ENCODE measurements around the gene ULK4. TPM values are rescaled to one million over a fixed set of nuclear protein-coding genes. Genes with fewer than 3 reads are reported as not detected.

ULK4 gene
- total RNA-seq, 1 experiment from 2014 or later: 6.3 TPM

DNA sequence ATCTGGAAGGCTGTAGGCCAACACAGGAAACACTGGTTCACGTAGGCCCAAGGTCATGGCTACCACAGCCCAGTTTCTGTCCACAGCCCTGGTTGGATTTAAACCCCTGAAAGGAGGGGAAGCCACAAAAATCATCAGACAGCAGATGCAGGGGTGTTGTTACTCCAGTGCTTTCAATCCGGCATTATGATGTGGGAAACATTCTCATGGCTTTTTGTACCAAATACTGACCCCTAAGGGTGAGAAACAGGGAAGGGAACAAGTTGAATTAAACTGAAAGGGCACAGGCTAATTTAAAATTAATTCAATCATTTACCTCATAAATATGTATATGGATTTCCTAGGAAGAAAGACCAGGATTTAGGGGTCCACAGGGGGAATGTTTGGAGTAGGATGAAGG lies 387.0 kb downstream of the ULK4 start:
- ATAC-seq (no peak), DNase-seq (ENCODE audit: low read depth, low spot score) (no peak)
- BruUV-seq (replicated peaks): no TSS peak
- ChIA-PET POLR2A (no interaction called here), RAD21 (ENCODE audit: low non-redundant PET in 1 of 2, low total read pairs in 2 of 2, uncharacterized antibody in 2 of 2, unreplicated experiment in 2 of 2) (no interaction called here), CTCF (no interaction called here)
- Histone ChIP-seq H3K4me3 (replicated peaks in 1 of 2; ENCODE audit: low read depth in 1 of 2, low read length in 2 of 2) (no peak overlapping the region), H3K79me2 (ENCODE audit: insufficient read depth, low read length) (no peaks in the 10 kb centered on the region), H3K9ac (ENCODE audit: low read length) (no peak overlapping the region), H3K9me3 (ENCODE audit: control insufficient read depth in 1 of 2, insufficient read depth in 1 of 2, low read depth in 1 of 2, low read length in 2 of 2) (no peaks in the 10 kb centered on the region), H4K20me1 (ENCODE audit: insufficient read depth) (no peaks in the 10 kb centered on the region), H3K9me2 (ENCODE audit: insufficient read depth) (no peaks in the 10 kb centered on the region), H2AFZ (ENCODE audit: low read depth, low read length, poor library complexity, severe bottlenecking) (no peak overlapping the region), H3K36me3 (ENCODE audit: control insufficient read depth in 1 of 2, insufficient read depth in 2 of 2, low read length in 2 of 2) (no peaks in the 10 kb centered on the region), H3K4me2 (ENCODE audit: low read length) (no peak overlapping the region), H3K4me1 (ENCODE audit: control insufficient read depth in 1 of 2, insufficient read depth in 2 of 2, low read length in 2 of 2) (peaks cover 1 to 5% of the 10 kb centered on the region in 2 experiments), H3K27me3 (ENCODE audit: insufficient read depth, low read length) (no peaks in the 10 kb centered on the region), H3K27ac (ENCODE audit: low read depth, low read length) (no peak overlapping the region)
- TF ChIP-seq, protein P1, sequence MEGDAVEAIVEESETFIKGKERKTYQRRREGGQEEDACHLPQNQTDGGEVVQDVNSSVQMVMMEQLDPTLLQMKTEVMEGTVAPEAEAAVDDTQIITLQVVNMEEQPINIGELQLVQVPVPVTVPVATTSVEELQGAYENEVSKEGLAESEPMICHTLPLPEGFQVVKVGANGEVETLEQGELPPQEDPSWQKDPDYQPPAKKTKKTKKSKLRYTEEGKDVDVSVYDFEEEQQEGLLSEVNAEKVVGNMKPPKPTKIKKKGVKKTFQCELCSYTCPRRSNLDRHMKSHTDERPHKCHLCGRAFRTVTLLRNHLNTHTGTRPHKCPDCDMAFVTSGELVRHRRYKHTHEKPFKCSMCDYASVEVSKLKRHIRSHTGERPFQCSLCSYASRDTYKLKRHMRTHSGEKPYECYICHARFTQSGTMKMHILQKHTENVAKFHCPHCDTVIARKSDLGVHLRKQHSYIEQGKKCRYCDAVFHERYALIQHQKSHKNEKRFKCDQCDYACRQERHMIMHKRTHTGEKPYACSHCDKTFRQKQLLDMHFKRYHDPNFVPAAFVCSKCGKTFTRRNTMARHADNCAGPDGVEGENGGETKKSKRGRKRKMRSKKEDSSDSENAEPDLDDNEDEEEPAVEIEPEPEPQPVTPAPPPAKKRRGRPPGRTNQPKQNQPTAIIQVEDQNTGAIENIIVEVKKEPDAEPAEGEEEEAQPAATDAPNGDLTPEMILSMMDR (IDR thresholded peaks at IDR 0.05 in 2 of 3, conservative IDR thresholded peaks at IDR 0.05 in 1 of 3; ENCODE audit: borderline replicate concordance in 1 of 3, insufficient read depth in 1 of 3, low read depth in 2 of 3, low read length in 2 of 3): peak; percentile 9 to 32 (median 21); a peak in 2 of 6 replicates
- TF ChIP-seq TCF7L2 (IDR thresholded peaks at IDR 0.05; ENCODE audit: borderline replicate concordance, extremely low read depth, insufficient read depth, insufficient read length): no peak
- TF ChIP-seq RAD21 (IDR thresholded peaks at IDR 0.05; ENCODE audit: low read depth): peak; percentile 43; the same call in 1 of the 2 replicates
- no peak for TF ChIP-seq JUND (IDR thresholded peaks at IDR 0.05)
- TF ChIP-seq FOSL1 (IDR thresholded peaks at IDR 0.05; ENCODE audit: low read depth): no peak
- intact Hi-C loops (cut with micrococcal nuclease): loop anchor here (5.0 kb wide), 1 partner anchor 993 kb away; no protein-coding TSS in a partner anchor

GRCh38 chr3:41573591-41573990 lies 388.3 kb downstream of the ULK4 start:
- H3K79me2 ChIP-seq (ENCODE audit: insufficient read depth, low read length): no peaks in the 10 kb centered on the region
- no peaks in the 10 kb centered on the region for H3K9me2 ChIP-seq (ENCODE audit: insufficient read depth)
- DNase-seq (ENCODE audit: low read depth, low spot score) (no peak), ATAC-seq (no peak)
- POLR2A ChIA-PET: no interaction called here
- H3K27me3 ChIP-seq (ENCODE audit: insufficient read depth, low read length): no peaks in the 10 kb centered on the region
- no peak overlapping the region for H3K9ac ChIP-seq (ENCODE audit: low read length)
- no peak overlapping the region for H3K27ac ChIP-seq (ENCODE audit: low read depth, low read length)
- H4K20me1 ChIP-seq (ENCODE audit: insufficient read depth): no peaks in the 10 kb centered on the region
- no peak overlapping the region for H3K4me3 ChIP-seq (replicated peaks in 1 of 2; ENCODE audit: low read depth in 1 of 2, low read length in 2 of 2)
- RAD21 ChIA-PET (ENCODE audit: low non-redundant PET in 1 of 2, low total read pairs in 2 of 2, uncharacterized antibody in 2 of 2, unreplicated experiment in 2 of 2): no interaction called here
- no peak overlapping the region for H2AFZ ChIP-seq (ENCODE audit: low read depth, low read length, poor library complexity, severe bottlenecking)
- no peaks in the 10 kb centered on the region for H3K9me3 ChIP-seq (ENCODE audit: control insufficient read depth in 1 of 2, insufficient read depth in 1 of 2, low read depth in 1 of 2, low read length in 2 of 2)
- no peaks in the 10 kb centered on the region for H3K36me3 ChIP-seq (ENCODE audit: control insufficient read depth in 1 of 2, insufficient read depth in 2 of 2, low read length in 2 of 2)
- peaks cover 3 to 13% of the 10 kb centered on the region in 2 experiments for H3K4me1 ChIP-seq (ENCODE audit: control insufficient read depth in 1 of 2, insufficient read depth in 2 of 2, low read length in 2 of 2)
- BruUV-seq (replicated peaks): no TSS peak
- intact Hi-C loops (cut with micrococcal nuclease): no loop called here
- CTCF ChIA-PET: no interaction called here
- TF ChIP-seq CBX3 (IDR thresholded peaks at IDR 0.05; ENCODE audit: low read depth) (no peak), SP1 (IDR thresholded peaks at IDR 0.05; ENCODE audit: low read depth) (no peak), ZFX (IDR thresholded peaks at IDR 0.05) (no peak)
- TF ChIP-seq, protein P2, sequence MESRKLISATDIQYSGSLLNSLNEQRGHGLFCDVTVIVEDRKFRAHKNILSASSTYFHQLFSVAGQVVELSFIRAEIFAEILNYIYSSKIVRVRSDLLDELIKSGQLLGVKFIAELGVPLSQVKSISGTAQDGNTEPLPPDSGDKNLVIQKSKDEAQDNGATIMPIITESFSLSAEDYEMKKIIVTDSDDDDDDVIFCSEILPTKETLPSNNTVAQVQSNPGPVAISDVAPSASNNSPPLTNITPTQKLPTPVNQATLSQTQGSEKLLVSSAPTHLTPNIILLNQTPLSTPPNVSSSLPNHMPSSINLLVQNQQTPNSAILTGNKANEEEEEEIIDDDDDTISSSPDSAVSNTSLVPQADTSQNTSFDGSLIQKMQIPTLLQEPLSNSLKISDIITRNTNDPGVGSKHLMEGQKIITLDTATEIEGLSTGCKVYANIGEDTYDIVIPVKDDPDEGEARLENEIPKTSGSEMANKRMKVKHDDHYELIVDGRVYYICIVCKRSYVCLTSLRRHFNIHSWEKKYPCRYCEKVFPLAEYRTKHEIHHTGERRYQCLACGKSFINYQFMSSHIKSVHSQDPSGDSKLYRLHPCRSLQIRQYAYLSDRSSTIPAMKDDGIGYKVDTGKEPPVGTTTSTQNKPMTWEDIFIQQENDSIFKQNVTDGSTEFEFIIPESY (IDR thresholded peaks at IDR 0.05; ENCODE audit: extremely low read depth, insufficient replicate concordance, low read length): no peak
- TF ChIP-seq, protein P3, sequence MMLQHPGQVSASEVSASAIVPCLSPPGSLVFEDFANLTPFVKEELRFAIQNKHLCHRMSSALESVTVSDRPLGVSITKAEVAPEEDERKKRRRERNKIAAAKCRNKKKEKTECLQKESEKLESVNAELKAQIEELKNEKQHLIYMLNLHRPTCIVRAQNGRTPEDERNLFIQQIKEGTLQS (IDR thresholded peaks at IDR 0.05): no peak
- no peak overlapping the region for H3K4me2 ChIP-seq (ENCODE audit: low read length)
